HEK293 (cell line): ENCODE data around the gene PIGS.

Experiments
- CTCF ChIA-PET: fragments of 350-600 bp; formaldehyde crosslinking; extraction: SDS; loops from one replicate; lab custom pipeline; 2021; ENCODE audit warnings: antibody characterized with exemption; lab: Yijun Ruan, JAX
- POLR2A ChIA-PET: fragments of 300-600 bp; formaldehyde crosslinking; extraction: SDS; loops from one replicate; lab custom pipeline; 2020; ENCODE audit warnings: antibody characterized with exemption, inconsistent platforms; lab: Yijun Ruan, JAX
- H3K27ac ChIP-seq: fragments of 200-500 bp; sonication (Bioruptor generic); 2 replicates; pipeline ENCODE4 v1.5.1; 2014; ENCODE audit warnings: low read depth, low read length, control low read depth, inconsistent platforms; ENCODE audit errors: extremely low read depth
- H3K36me3 ChIP-seq, 2 experiments: fragments of 200-500 bp in 1 of 2; sonication (Bioruptor generic) in 1 of 2; 1 replicate in 1 of 2; 2 replicates in 1 of 2; pipeline ENCODE4 v1.5.1; 2014 to 2017; ENCODE audit warnings: inconsistent platforms in 2 of 2, low read length in 2 of 2; ENCODE audit not compliant: control insufficient read depth in 2 of 2, insufficient read depth in 1 of 2
- H3K4me1 ChIP-seq: fragments of 200-500 bp; sonication (Bioruptor generic); 2 replicates; pipeline ENCODE4 v1.5.1; 2014; ENCODE audit warnings: mild to moderate bottlenecking, low read length, inconsistent platforms; ENCODE audit not compliant: control insufficient read depth, insufficient read depth
- H3K4me3 ChIP-seq: 2 replicates; pipeline ENCODE4 v1.5.1; 2011; ENCODE audit warnings: low read depth, mild to moderate bottlenecking, control low read depth, low read length, moderate library complexity
- H3K9me3 ChIP-seq: fragments of 200-500 bp; sonication (Bioruptor generic); 2 replicates; pipeline ENCODE4 v1.5.1; 2014; ENCODE audit warnings: low read depth, low read length, inconsistent platforms; ENCODE audit not compliant: control insufficient read depth, insufficient read depth
- BCL6B ChIP-seq: fragments of 450-650 bp; formaldehyde crosslinking; IDR thresholded peaks from 2 replicates; pipeline ENCODE4 v1.5.1; 2017; ENCODE audit warnings: missing biosample characterization, missing genetic modification characterization
- GLI2 ChIP-seq: fragments of 450-650 bp; formaldehyde crosslinking; IDR thresholded peaks from 2 replicates; pipeline ENCODE4; 2017; ENCODE audit warnings: missing biosample characterization, missing genetic modification characterization, low read depth, borderline replicate concordance
- GLIS1 ChIP-seq: fragments of 450-650 bp; formaldehyde crosslinking; IDR thresholded peaks from 2 replicates; pipeline ENCODE4 v1.5.1; 2016; ENCODE audit warnings: missing biosample characterization, missing genetic modification characterization
- KLF9 ChIP-seq: fragments of 450-650 bp; formaldehyde crosslinking; IDR thresholded peaks from 2 replicates; pipeline ENCODE4 v1.5.1; 2016; ENCODE audit warnings: missing biosample characterization, missing genetic modification characterization, low read depth
- OSR2 ChIP-seq: fragments of 450-650 bp; formaldehyde crosslinking; IDR thresholded peaks from 2 replicates; pipeline ENCODE4 v1.5.1; 2016; ENCODE audit warnings: missing biosample characterization, missing genetic modification characterization
- SALL2 ChIP-seq: fragments of 450-650 bp; formaldehyde crosslinking; IDR thresholded peaks from 2 replicates; pipeline ENCODE4 v1.5.0; 2017; ENCODE audit warnings: missing biosample characterization, mild to moderate bottlenecking, missing genetic modification characterization, borderline replicate concordance
- TRIM28 ChIP-seq: IDR thresholded peaks from 2 replicates; pipeline ENCODE4 v1.6.1; 2011; ENCODE audit warnings: low read length, control low read depth, borderline replicate concordance
- YY2 ChIP-seq: fragments of 450-650 bp; formaldehyde crosslinking; IDR thresholded peaks from 2 replicates; pipeline ENCODE4 v1.5.1; 2016; ENCODE audit warnings: missing biosample characterization, missing genetic modification characterization
- ZBTB17 ChIP-seq: fragments of 450-650 bp; formaldehyde crosslinking; IDR thresholded peaks from 2 replicates; pipeline ENCODE4 v1.5.1; 2016; ENCODE audit warnings: missing biosample characterization, missing genetic modification characterization
- ZBTB26 ChIP-seq: fragments of 450-650 bp; formaldehyde crosslinking; optimal IDR thresholded peaks from 2 replicates; pipeline ENCODE3; 2016; ENCODE audit warnings: missing biosample characterization, mild to moderate bottlenecking, missing genetic modification characterization
- ZFHX2 ChIP-seq: fragments of 450-650 bp; formaldehyde crosslinking; conservative IDR thresholded peaks from 2 replicates; pipeline ENCODE4 v1.5.1; 2016; ENCODE audit warnings: missing biosample characterization, missing genetic modification characterization
- ZNF157 ChIP-seq: fragments of 450-650 bp; formaldehyde crosslinking; IDR thresholded peaks from 2 replicates; pipeline ENCODE4 v1.5.1; 2016; ENCODE audit warnings: missing biosample characterization, missing genetic modification characterization
- ZNF214 ChIP-seq: fragments of 450-650 bp; formaldehyde crosslinking; IDR thresholded peaks from 2 replicates; pipeline ENCODE4 v1.5.1; 2017; ENCODE audit warnings: missing biosample characterization, mild to moderate bottlenecking, missing genetic modification characterization, borderline replicate concordance
- ZNF501 ChIP-seq: fragments of 450-650 bp; formaldehyde crosslinking; IDR thresholded peaks from 2 replicates; pipeline ENCODE4 v1.5.1; 2016; ENCODE audit warnings: missing biosample characterization, missing genetic modification characterization
- ZNF626 ChIP-seq: fragments of 450-650 bp; sonication (Bioruptor Pico); formaldehyde crosslinking; IDR thresholded peaks from 2 replicates; pipeline ENCODE4 v1.5.1; 2018; ENCODE audit warnings: missing biosample characterization, missing genetic modification characterization, inconsistent platforms
- ZNF692 ChIP-seq: fragments of 450-650 bp; formaldehyde crosslinking; IDR thresholded peaks from 2 replicates; pipeline ENCODE4 v1.5.1; 2016; ENCODE audit warnings: missing biosample characterization, missing genetic modification characterization
- ZNF768 ChIP-seq: fragments of 450-650 bp; formaldehyde crosslinking; IDR thresholded peaks from 2 replicates; pipeline ENCODE4 v1.5.1; 2018; ENCODE audit warnings: missing biosample characterization, mild to moderate bottlenecking, missing genetic modification characterization
- ZNF776 ChIP-seq: fragments of 450-650 bp; formaldehyde crosslinking; IDR thresholded peaks from 2 replicates; pipeline ENCODE4 v1.5.0; 2017; ENCODE audit warnings: missing biosample characterization, missing genetic modification characterization, borderline replicate concordance
- TF ChIP-seq, protein P1 (sequence below): fragments of 450-650 bp; formaldehyde crosslinking; IDR thresholded peaks from 2 replicates; pipeline ENCODE4 v1.5.1; 2016; ENCODE audit warnings: missing biosample characterization, missing genetic modification characterization, low read depth

Gene PIGS

GRCh38 chr17:28532050-28532960, 39.0 kb downstream of the PIGS start (continued):
- 0 out of 2 replicates have a peak, but pooled peaks have one; percentile 19 for TF ChIP-seq ZBTB17

DNA sequence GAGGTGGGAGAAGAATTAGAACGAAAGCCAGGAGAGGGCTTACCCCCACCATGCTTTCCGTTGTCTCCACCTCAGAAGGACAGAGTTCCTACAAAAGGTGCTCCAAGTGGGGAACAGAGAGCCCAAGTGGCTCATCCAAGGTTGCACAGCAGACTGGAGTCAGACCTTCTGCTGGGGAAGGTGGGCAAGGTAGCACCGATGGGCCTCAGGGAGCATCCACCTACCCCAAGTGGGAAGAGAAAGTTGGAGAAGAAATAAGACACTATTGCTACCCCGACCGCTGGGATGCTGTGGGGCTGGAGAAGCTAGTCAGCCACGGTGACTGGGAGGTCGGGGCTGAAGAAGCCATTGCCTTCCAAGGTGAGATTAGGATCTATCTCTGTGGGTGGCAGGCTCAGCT, 40.4 kb downstream of the PIGS start:
- no peaks in the 10 kb centered on the region for H3K4me1 ChIP-seq
- TF ChIP-seq ZBTB26 (tag by site-specific recombination) (no peak), ZNF214 (tag by site-specific recombination) (no peak), TRIM28 (no peak), GLIS1 (tag by site-specific recombination) (peak; percentile 49; the same call in 1 of the 2 replicates), ZNF501 (tag by site-specific recombination) (no peak), YY2 (no peak), ZNF768 (tag by site-specific recombination) (peak; percentile 85; the same call in 1 of the 2 replicates), GLI2 (tag by site-specific recombination) (no peak), ZFHX2 (no peak), ZNF692 (no peak)
- TF ChIP-seq, protein P1, sequence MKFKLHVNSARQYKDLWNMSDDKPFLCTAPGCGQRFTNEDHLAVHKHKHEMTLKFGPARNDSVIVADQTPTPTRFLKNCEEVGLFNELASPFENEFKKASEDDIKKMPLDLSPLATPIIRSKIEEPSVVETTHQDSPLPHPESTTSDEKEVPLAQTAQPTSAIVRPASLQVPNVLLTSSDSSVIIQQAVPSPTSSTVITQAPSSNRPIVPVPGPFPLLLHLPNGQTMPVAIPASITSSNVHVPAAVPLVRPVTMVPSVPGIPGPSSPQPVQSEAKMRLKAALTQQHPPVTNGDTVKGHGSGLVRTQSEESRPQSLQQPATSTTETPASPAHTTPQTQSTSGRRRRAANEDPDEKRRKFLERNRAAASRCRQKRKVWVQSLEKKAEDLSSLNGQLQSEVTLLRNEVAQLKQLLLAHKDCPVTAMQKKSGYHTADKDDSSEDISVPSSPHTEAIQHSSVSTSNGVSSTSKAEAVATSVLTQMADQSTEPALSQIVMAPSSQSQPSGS (tag by site-specific recombination): no peak
- no peaks in the 10 kb centered on the region for H3K36me3 ChIP-seq
- H3K27ac ChIP-seq: no peak overlapping the region
- CTCF ChIA-PET: interaction anchor here (0.9 to 2.5 kb wide), 2 partner anchors 10 to 32 kb away, joined by 3 to 15 read pairs; no protein-coding TSS in a partner anchor
- H3K4me3 ChIP-seq: no peak overlapping the region
- no peaks in the 10 kb centered on the region for H3K9me3 ChIP-seq
- POLR2A ChIA-PET: no interaction called here

DNA sequence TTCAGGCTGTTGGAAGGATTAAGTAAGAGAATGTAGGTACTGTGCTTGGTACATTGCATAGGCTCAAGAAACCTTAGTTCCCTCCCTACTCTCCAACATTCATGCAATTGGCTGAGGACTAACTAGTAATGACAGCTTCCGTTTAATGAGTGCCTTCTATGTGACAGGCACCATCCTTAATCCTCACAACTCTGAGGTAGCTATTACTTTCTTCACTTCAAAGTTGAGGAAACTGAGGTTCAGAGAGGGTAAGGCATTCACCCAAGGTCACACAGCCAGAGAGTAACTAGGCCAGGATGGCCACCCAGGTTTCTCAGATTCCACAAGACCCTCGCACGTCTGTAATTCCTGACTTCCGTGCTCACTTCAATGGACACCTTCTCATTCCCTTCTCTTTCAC, 41.1 kb downstream of the PIGS start:
- no peak overlapping the region for H3K4me3 ChIP-seq
- no peaks in the 10 kb centered on the region for H3K36me3 ChIP-seq
- H3K27ac ChIP-seq: no peak overlapping the region
- CTCF ChIA-PET: interaction anchor here (0.7 to 2.9 kb wide), 4 partner anchors 10 to 86 kb away, joined by 3 to 17 read pairs (median 4); no protein-coding TSS in a partner anchor
- POLR2A ChIA-PET: no interaction called here
- H3K4me1 ChIP-seq: peaks cover 2% of the 10 kb centered on the region; the same call in 1 of the 2 replicates
- no peaks in the 10 kb centered on the region for H3K9me3 ChIP-seq
- TF ChIP-seq KLF9 (no peak), ZNF768 (tag by site-specific recombination) (peak; percentile 84)

- Histone ChIP-seq H3K36me3 (no peaks in the 10 kb centered on the region), H3K4me3 (no peak overlapping the region), H3K9me3 (no peaks in the 10 kb centered on the region), H3K4me1 (peaks cover 5% of the 10 kb centered on the region; the same call in 1 of the 2 replicates), H3K27ac (no peak overlapping the region)
- ChIA-PET POLR2A (interaction anchor here (0.6 kb wide), 1 partner anchor 29 kb away, joined by 3 read pairs; no protein-coding TSS in a partner anchor), CTCF (interaction anchor here (0.5 to 4.7 kb wide), 8 partner anchors 9 to 1040 kb away, joined by 3 to 17 read pairs (median 4); no protein-coding TSS in a partner anchor)
- TF ChIP-seq ZNF626 (tag by site-specific recombination): no peak
- TF ChIP-seq ZNF157 (tag by site-specific recombination): no peak
- no peak for TF ChIP-seq YY2
- no peak for TF ChIP-seq BCL6B
- no peak for TF ChIP-seq ZNF776 (tag by site-specific recombination)
- no peak for TF ChIP-seq OSR2 (tag by site-specific recombination)
- no peak for TF ChIP-seq SALL2 (tag by site-specific recombination)
Measured at GRCh38 chr17:28529013-28529400, 42.3 kb downstream of the PIGS start.
